Endothelial cell of umbilical vein (primary cell): ENCODE measurements around the gene TMEM106A. TPM values are rescaled to one million over a fixed set of nuclear protein-coding genes. Genes with fewer than 3 reads are reported as not detected.
A peak's percentile ranks its signal among the peaks of the same experiment; 100 is the strongest.

ENCODE experiments used
- BruUV-seq: library from RNA; stranded (reverse); fragments of 400-500 nt; replicated peaks from 2 replicates; lab custom pipeline; 2021; lab: Mats Ljungman, UMichigan
- CTCF ChIA-PET: fragments of 300-600, 350-600 bp; sonication (Branson Sonifier 250); formaldehyde crosslinking; loops from one replicate; lab custom pipeline; 2021; ENCODE audit warnings: antibody characterized with exemption, inconsistent platforms; lab: Charles Lee
- POLR2A ChIA-PET: fragments of 300-600, 350-600 bp; sonication (Branson Sonifier 250); formaldehyde crosslinking; loops from one replicate; lab custom pipeline; 2021; ENCODE audit warnings: antibody characterized with exemption, inconsistent platforms; lab: Charles Lee
- DNase-seq: peaks from one replicate; pipeline ENCODE4 v3.0.0-alpha.2; 2011; ENCODE audit warnings: low read depth, low spot score
- FAIRE-seq: peaks from 2 replicates; lab custom pipeline; 2011; peaks lifted over from hg19 to GRCh38; lab: Jason Lieb, UNC
- H2AFZ ChIP-seq: 2 replicates; pipeline ENCODE4 v1.6.0; 2012; ENCODE audit warnings: low read depth, low read length, control low read depth, inconsistent platforms
- H3K27ac ChIP-seq: 2 replicates; pipeline ENCODE4 v1.5.1; 2011; ENCODE audit warnings: low read depth, mild to moderate bottlenecking, control low read depth, low read length, moderate library complexity; ENCODE audit not compliant: insufficient read depth
- H3K27me3 ChIP-seq, 2 experiments: 2 replicates each; pipeline versions ENCODE4 v1.6.0 to v1.6.1; 2011; ENCODE audit warnings: low read length in 2 of 2, mixed read lengths in 1 of 2; ENCODE audit not compliant: control insufficient read depth in 2 of 2, insufficient read depth in 2 of 2
- H3K36me3 ChIP-seq, 2 experiments: 2 replicates in 1 of 2; 3 replicates in 1 of 2; pipeline ENCODE4 v1.5.1; 2011; ENCODE audit warnings: low read length in 2 of 2, mild to moderate bottlenecking in 1 of 2, moderate library complexity in 1 of 2; ENCODE audit not compliant: control insufficient read depth in 2 of 2, insufficient read depth in 2 of 2; ENCODE audit errors: extremely low read depth in 1 of 2
- H3K4me1 ChIP-seq: 3 replicates; pipeline ENCODE4 v1.5.1; 2011; ENCODE audit warnings: mild to moderate bottlenecking, low read length; ENCODE audit not compliant: control insufficient read depth, insufficient read depth; ENCODE audit errors: extremely low read depth
- H3K4me2 ChIP-seq: 2 replicates; pipeline ENCODE4 v1.6.1; 2011; ENCODE audit warnings: low read length, control low read depth, mixed read lengths; ENCODE audit not compliant: insufficient read depth
- H3K4me3 ChIP-seq, 3 experiments: fragments of 200-600 bp in 1 of 3; sonication (generic), shearing (Covaris generic) in 1 of 3; replicated peaks in 1 of 3; 2 replicates each; pipeline ENCODE4 v1.5.1; 2011 to 2016; ENCODE audit warnings: control low read depth in 3 of 3, low read length in 3 of 3, mild to moderate bottlenecking in 2 of 3, inconsistent platforms in 1 of 3, low read depth in 1 of 3, moderate library complexity in 1 of 3; ENCODE audit not compliant: insufficient read depth in 1 of 3
- H3K79me2 ChIP-seq: 2 replicates; pipeline ENCODE4 v1.6.0; 2012; ENCODE audit warnings: low read length, inconsistent platforms; ENCODE audit not compliant: control insufficient read depth, insufficient read depth
- H3K9ac ChIP-seq: replicated peaks from 2 replicates; pipeline ENCODE3; 2011; ENCODE audit warnings: low read length, control low read depth; ENCODE audit not compliant: insufficient read depth; ENCODE audit errors: extremely low read depth
- H3K9me1 ChIP-seq: replicated peaks from 3 replicates; pipeline ENCODE4 v1.6.0; 2011; ENCODE audit warnings: mild to moderate bottlenecking, low read length; ENCODE audit not compliant: control insufficient read depth, insufficient read depth; ENCODE audit errors: extremely low read depth
- H3K9me3 ChIP-seq: replicated peaks from 2 replicates; pipeline ENCODE4 v1.5.1; 2012; ENCODE audit warnings: low read length, inconsistent platforms; ENCODE audit not compliant: control insufficient read depth, insufficient read depth
- H4K20me1 ChIP-seq: replicated peaks from 2 replicates; pipeline ENCODE3; 2011; ENCODE audit warnings: mild to moderate bottlenecking, low read length; ENCODE audit not compliant: control insufficient read depth, insufficient read depth; ENCODE audit errors: extremely low read depth
- EZH2 ChIP-seq: IDR thresholded peaks from 2 replicates; pipeline ENCODE4 v1.6.1; 2012; ENCODE audit warnings: borderline replicate concordance, low read depth, mild to moderate bottlenecking, moderate library complexity, low read length, inconsistent platforms; ENCODE audit not compliant: severe bottlenecking
- FOS ChIP-seq: IDR thresholded peaks from 2 replicates; pipeline ENCODE4 v1.6.1; 2011; ENCODE audit warnings: mild to moderate bottlenecking, low read length, moderate library complexity, borderline replicate concordance; ENCODE audit not compliant: insufficient read depth
- GATA2 ChIP-seq: IDR thresholded peaks from 2 replicates; pipeline ENCODE4 v1.7.0; 2011; ENCODE audit warnings: low read depth, mild to moderate bottlenecking, moderate library complexity, mixed read lengths, low read length; ENCODE audit not compliant: insufficient read length, insufficient read depth
- JUN ChIP-seq: IDR thresholded peaks from 2 replicates; pipeline ENCODE4 v1.6.1; 2011; ENCODE audit warnings: borderline replicate concordance, low read depth; ENCODE audit not compliant: insufficient read length, insufficient read depth
- MAX ChIP-seq: IDR thresholded peaks from 2 replicates; pipeline ENCODE4 v1.6.1; 2011; ENCODE audit not compliant: insufficient read depth, insufficient read length
- MYC ChIP-seq: IDR thresholded peaks from one replicate; pipeline ENCODE4 v1.6.1; 2011; ENCODE audit warnings: mild to moderate bottlenecking, low read depth, low read length
- POLR2A ChIP-seq: IDR thresholded peaks from 2 replicates; pipeline ENCODE4 v1.6.1; 2012; ENCODE audit warnings: low read depth, mild to moderate bottlenecking, control low read depth, low read length
- POLR2AphosphoS5 ChIP-seq: IDR thresholded peaks from 2 replicates; pipeline ENCODE4 v1.6.1; 2012; ENCODE audit warnings: low read depth, mild to moderate bottlenecking, control low read depth, low read length, moderate library complexity; ENCODE audit not compliant: insufficient read depth
- dilution Hi-C: fragments of 300-500 bp; cut with MboI; formaldehyde crosslinking; loops from one replicate; pipeline ENCODE4 v1.15.0; 2019; ENCODE audit warnings: low sequenced_read_pairs; ENCODE audit not compliant: extremely low pct_ligation_motif_present
- intact Hi-C: fragments of 100-400 bp; cut with micrococcal nuclease; formaldehyde crosslinking; loops from one replicate; pipeline ENCODE4 v1.10.0; 2022
- polyA plus RNA-seq, 4 experiments: library from polyadenylated mRNA; depleted of rRNA in 3 of 4; stranded (reverse) in 3 of 4; unstranded in 1 of 4; fragments of >200 nt; gene quantifications; 2 replicates each; pipeline versions ENCODE4 v1.2.1 to v1.2.3, GENCODE V29; 2011 to 2012; ENCODE audit warnings: missing spikeins in 1 of 4
- total RNA-seq: library from RNA; stranded (reverse); gene quantifications from 2 replicates; pipeline ENCODE4 v1.2.3, GENCODE V29; 2021
- TF ChIP-seq, protein P1 (sequence below), 2 donors: IDR thresholded peaks; 1 replicate in 1 of 2; 2 replicates in 1 of 2; pipeline ENCODE4 v1.5.1; 2011; ENCODE audit warnings: low read length in 2 of 2, mild to moderate bottlenecking in 2 of 2, moderate library complexity in 2 of 2, control low read depth in 1 of 2, inconsistent platforms in 1 of 2, low read depth in 1 of 2; ENCODE audit not compliant: insufficient read depth in 1 of 2; ENCODE audit errors: extremely low read depth in 1 of 2

TMEM106A gene
- total and polyA plus RNA-seq, 2 donors (not counting 3 experiments of a cell fraction or from before 2014, with no cell fraction given): 12.9 to 14.8 TPM

DNA sequence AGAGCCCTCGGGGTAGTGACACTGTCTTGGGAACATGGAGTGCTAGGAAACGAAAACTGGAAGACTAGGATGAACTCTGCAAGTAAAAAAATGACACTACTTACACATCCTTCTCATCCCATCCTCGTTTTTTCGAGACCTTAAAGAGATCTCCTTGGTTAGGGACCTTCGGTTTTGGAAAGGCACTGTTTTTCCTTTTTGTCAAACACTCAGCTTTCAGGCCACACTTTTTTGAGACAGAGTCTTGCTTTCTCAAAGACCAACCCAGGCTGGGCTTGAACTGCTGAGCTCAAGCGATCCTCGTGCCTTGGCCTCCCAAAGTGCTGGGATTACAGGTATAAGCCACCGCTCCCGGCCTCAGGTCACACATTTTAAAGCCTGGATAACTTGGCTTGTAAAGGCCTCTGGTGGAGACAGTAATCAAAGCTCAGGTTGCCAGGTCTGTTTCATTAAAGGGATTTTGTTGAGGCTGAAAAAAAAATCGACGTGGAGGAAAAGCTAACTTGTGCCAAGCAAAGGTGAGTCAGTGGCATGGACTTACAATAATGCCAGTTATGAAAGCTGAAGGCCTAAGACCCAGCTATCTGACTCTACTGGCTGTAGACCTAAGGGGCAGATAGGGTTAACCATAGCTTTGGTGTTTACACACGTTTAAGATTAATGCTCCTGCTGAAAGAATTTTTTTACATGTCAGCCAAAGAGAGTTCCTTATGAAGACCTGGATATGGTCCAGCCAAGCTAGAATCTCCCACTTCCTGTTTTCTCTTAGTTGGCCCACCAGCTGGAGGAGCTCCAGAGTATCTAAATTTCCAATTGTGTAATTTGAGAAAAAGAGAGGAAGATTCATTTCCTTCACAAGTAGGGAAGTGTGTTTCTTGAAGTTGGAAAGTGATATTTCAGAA, 39.8 kb upstream of the TMEM106A start:
- no peaks in the 10 kb centered on the region for H3K9me1 ChIP-seq
- intact Hi-C loops: loop anchor here (1.0 to 2.0 kb wide), 4 partner anchors 143 to 563 kb away; partner anchors contain the start of genes RETREG3, RPL27 and TUBG1
- H3K4me2 ChIP-seq: peak overlapping the region; percentile 62
- CTCF ChIA-PET: interaction anchor here (0.8 to 1.9 kb wide), 12 partner anchors 17 to 174 kb away, joined by 3 to 27 read pairs (median 3); partner anchors contain the start of genes IFI35, RPL27 and TMEM106A
- peaks cover 22% of the 10 kb centered on the region for H3K4me1 ChIP-seq
- POLR2A ChIA-PET: interaction anchor here (0.7 to 1.9 kb wide), 4 partner anchors 40 to 174 kb away, joined by 3 to 22 read pairs (median 4); partner anchors contain the start of genes RPL27 and TMEM106A
- BruUV-seq: TSS peak; percentile 69
- H3K79me2 ChIP-seq: peaks cover 17% of the 10 kb centered on the region
- H3K9me3 ChIP-seq: no peaks in the 10 kb centered on the region
- peak overlapping the region; percentile 40 to 75 (median 73) for H3K4me3 ChIP-seq
- dilution Hi-C loops: no loop called here
- H3K36me3 ChIP-seq: peaks cover 2 to 6% of the 10 kb centered on the region in 2 experiments
- peak; percentile 16 for TF ChIP-seq JUN
- TF ChIP-seq MYC: no peak
- TF ChIP-seq, protein P1, sequence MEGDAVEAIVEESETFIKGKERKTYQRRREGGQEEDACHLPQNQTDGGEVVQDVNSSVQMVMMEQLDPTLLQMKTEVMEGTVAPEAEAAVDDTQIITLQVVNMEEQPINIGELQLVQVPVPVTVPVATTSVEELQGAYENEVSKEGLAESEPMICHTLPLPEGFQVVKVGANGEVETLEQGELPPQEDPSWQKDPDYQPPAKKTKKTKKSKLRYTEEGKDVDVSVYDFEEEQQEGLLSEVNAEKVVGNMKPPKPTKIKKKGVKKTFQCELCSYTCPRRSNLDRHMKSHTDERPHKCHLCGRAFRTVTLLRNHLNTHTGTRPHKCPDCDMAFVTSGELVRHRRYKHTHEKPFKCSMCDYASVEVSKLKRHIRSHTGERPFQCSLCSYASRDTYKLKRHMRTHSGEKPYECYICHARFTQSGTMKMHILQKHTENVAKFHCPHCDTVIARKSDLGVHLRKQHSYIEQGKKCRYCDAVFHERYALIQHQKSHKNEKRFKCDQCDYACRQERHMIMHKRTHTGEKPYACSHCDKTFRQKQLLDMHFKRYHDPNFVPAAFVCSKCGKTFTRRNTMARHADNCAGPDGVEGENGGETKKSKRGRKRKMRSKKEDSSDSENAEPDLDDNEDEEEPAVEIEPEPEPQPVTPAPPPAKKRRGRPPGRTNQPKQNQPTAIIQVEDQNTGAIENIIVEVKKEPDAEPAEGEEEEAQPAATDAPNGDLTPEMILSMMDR (IDR thresholded peaks at IDR 0.05; ENCODE audit: extremely low read depth in 1 of 2, insufficient read depth in 1 of 2, low read depth in 1 of 2, low read length in 2 of 2): no peak
- TF ChIP-seq MAX: no peak
- TF ChIP-seq POLR2A: peak; percentile 18
- no peak for TF ChIP-seq EZH2
- peak; percentile 24 for TF ChIP-seq POLR2AphosphoS5
- no peak for TF ChIP-seq GATA2
- TF ChIP-seq FOS: peak; percentile 39
- H2AFZ ChIP-seq: peak overlapping the region; percentile 7
- peak; percentile 95 for DNase-seq
- peak overlapping the region; percentile 87 for H3K9ac ChIP-seq
- H3K27ac ChIP-seq: peak overlapping the region; percentile 68
- no peaks in the 10 kb centered on the region for H4K20me1 ChIP-seq
- FAIRE-seq: peak; percentile 93
- H3K27me3 ChIP-seq: no peaks in the 10 kb centered on the region
